GM18508 (cell line): Measurements from ENCODE around the gene KRT33B.

ENCODE experiments used
- ATAC-seq: cut with Tn5 transposase; IDR thresholded peaks from one replicate; pipeline ENCODE4 v1.9.1; 2021; ENCODE audit warnings: moderate number of reproducible peaks; ENCODE audit not compliant: insufficient read depth, unreplicated experiment

The KRT33B gene

DNA sequence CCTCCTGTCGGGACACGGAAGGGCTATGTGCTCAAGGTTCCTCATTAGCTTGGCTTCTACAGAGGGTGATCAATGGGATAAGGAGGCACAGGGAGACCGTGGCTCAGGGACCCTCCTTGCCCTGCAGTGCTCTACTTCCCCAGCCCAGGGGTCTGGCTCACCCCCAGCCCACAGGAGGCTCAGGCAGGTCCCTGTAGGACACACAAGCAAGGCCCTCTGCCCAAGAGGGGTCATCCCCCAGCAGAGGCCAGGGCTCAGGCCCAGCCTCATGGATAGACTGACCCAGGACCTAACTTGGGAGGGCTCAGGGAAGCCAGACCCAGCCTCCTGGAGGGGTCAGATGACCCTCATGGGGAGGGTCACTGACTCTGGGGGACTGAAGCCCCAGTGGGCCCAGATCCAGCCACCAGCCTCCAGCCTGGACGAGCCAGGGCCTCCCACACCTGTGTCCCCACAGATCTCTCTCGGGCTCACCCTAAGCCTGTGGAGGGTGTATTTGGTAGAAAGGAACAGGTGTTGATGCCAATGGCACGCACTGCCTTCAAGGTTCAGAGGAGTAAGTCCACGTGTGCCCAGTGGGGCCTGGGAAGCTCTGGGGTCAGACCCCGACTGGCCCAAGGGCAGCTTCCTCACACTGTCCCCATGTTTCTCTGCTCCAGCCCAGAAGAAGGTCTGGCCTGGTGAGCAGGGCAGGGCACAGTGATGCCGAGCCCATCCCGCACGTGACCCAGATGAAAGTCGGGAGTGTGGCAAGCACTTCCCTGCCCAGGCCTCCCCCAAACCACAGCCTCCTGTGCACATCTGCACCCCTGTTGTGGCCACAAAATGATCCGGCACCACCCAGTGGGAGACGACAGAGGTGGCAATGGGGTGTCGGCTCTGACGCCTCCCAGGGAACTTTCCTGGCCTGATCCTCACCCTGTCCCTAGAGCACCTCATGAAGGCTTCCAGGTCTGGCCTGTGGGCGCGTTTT lies 43.2 kb downstream of the KRT33B start:
- ATAC-seq, result no peak

DNA sequence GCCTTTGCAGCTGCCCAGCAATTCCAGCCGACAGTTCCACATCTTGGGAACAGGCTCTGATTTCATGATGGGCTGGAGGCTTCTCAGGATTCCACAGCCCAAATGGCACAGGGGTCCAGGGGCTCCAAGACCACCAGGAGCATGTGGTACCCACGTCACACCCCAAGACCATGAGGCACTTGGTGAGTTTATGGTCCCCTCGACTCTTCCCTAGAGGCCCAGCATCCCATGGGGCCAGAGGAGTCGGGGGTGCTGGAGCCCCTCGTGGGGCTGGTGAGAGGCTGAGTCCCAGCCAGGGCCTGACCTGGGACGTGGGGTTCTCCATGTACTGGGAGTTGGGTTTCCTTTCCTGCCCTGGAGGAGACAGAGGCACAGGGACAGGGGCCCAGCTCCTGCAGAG lies 44.0 kb downstream of the KRT33B start:
- ATAC-seq, result no peak

- no peak for ATAC-seq
Measured at GRCh38 chr17:41325126-41325525, 44.5 kb downstream of the KRT33B start.

DNA sequence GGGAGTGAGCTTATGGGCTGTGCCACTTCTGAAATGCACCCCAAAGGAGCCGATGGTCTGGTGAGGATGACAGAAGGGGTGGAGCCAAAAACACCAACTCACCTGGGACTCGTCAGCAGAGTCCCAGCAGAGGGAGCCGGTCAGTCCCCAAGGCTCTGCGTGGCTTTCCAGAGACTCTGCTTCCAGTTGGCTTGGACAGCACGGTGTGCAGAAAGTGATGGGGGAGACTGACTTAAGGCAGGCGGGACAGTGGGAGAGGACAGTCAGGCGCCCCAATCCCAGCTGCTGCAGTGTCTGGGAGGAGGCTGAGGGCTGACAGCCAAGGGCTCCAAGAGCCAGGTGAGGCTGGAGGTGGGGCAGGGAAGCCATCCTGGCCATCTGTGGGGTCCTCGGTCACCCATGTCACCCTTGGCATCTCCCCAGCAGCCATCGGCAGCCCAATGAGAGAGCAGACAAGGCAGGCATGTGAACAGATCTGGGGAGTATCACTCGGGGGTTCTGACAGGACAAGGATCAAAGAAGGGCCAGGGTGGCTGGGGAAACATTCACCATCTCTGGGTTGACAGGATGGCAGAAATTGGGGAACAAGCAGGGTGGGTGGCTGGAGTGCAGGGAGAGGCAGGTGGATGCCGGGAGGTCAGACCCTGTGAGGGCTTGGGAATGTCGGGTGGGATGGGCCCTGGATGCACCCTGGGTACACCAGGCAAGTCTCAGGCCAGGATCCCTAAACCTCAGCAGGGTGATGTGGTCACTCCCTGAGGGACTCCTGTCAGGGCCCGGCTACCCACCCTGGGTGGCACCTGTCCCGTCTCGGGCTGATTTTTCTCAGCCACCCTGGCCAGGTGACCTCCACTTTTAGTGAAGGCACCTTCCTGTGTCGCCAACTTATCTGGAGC lies 45.2 kb downstream of the KRT33B start:
- no peak for ATAC-seq

- ATAC-seq, result no peak
Measured at GRCh38 chr17:41322903-41323895, 46.4 kb downstream of the KRT33B start.

GRCh38 chr17:41322094-41322902 lies 47.3 kb downstream of the KRT33B start:
- ATAC-seq, result no peak

DNA sequence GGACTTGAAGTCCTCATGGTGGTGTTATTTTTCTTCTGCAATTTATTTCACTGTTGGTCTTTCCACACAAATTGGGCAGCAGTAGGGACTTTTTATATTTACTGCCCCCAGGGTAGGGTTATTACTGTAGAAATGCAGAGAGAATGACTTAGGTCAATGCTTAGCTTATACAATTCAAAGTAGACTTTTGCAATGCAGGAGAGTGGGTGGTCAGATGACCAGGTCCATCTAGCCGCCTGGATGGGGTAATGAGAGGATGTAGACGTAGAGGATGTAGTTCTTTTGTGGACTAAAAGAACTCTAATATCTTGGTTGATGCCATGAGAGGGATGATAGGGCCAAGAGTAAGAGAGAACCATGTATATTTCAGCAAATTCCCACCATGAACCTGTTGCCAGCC lies 51.4 kb downstream of the KRT33B start:
- no peak for ATAC-seq

- no peak for ATAC-seq
Measured at GRCh38 chr17:41315814-41316445, 53.7 kb downstream of the KRT33B start.

DNA sequence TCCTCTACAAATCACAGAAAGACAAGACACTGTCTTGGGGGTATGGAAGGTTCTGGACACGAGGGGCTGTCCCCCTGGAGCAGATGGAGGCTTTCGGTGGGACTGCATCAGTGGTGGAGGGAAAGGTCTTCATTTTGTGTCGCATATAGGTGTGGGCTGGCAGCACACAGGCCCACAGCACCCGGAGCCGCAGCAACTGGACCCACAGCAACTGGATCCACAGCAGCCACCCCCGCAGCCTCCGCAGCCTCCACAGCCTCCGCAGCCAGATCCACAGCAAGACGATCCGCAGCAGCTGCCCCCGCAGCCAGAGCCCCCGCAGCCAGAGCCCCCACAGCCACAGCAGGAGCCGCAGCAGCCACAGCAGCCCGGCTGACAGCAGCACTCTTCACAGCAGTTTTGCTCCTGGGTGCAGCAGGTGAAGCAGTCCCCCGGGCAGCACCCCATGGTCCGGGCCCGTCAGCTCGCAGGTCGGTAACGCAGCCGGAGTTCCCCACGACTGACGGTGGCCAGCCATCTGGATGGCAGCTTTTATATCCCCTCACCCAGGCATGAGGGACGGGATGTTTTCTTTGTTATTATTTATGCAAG lies 54.3 kb downstream of the KRT33B start, which contains the start of gene KRTAP17-1:
Gene KRTAP17-1, minus strand, starts transcription at position 507 of the 591 bp plus-strand sequence. Its CDS starts 60 bp downstream, at position 447.
- ATAC-seq, result no peak
